Activated CD8-positive, alpha-beta memory T cell treated with anti-CD3 and anti-CD28 coated beads, Interleukin-2, amount 50 U/mL, for 48 hours (primary cell): ENCODE data around the gene C1R.
A peak's percentile ranks its signal among the peaks of the same experiment; 100 is the strongest.

Experiments
- DNase-seq: peaks from one replicate; pipeline ENCODE4 v3.0.0-alpha.2; 2020

The C1R gene

DNA sequence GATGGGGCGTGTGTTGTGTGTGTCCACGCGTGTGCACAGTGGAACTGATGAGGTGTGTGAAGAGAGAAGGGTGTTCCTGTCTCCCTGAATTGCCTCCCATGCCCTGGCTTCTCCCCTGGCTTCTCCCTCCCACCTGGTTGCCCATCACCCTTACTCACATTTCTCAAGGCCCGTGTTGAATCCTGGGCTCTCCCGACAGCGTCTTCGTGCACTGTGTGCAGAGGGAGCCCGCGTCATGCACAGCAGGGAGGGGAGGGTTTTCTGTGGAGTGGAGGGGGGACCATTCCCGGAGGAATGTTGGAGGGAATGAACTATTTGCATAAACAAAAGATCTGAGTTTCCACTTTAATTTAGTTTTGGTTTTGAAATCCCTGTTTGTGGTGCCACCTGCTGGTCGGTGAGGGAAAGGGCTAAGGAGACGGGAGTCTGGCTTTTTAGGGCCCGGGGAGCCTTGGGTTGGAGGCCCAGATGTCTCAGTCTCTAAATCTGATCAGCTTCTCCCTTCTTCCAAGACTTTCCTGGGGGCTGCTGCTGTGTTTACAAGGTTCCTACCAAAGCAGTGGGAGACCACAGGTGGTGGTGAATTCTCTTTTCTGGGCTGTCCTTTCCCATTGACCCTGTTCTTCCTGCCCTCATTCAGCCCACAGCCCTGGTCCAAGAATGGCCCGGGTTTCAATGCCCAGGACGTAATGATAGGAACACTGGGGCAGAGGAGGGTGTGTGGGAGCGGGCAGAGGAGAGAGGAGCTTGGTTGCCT is at the start of gene C1R:
TSS of gene C1R (minus strand) at position 217 of the 757 bp plus-strand sequence. CDS start at position 160, 57 bp downstream.
- DNase-seq, result peak; percentile 83

GRCh38 chr12:7141351-7142005 is 49.2 kb upstream of the C1R start:
- no peak for DNase-seq

GRCh38 chr12:7139200-7139599 is 47.0 kb upstream of the C1R start:
- DNase-seq, result no peak

DNA sequence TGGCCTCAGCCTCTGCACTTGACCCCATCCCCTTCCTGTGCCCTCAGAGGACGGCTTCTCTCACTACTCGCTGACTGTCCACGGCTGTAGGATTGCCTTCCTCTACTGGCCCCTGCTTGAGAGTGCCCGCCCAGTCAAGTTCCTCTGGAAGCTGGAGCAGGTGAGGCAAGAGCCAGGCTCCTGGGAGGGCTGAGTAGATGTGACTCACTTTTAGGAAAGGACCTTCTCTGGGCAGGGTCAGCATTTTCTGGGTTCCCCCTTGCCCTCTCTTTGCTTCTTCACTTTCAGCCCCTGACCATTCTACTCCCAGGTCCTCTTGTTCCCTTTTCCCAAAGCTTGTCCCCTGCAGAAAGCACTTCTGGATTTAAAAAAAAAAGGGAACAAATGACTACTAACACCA is 45.7 kb upstream of the C1R start:
- DNase-seq, result no peak

DNA sequence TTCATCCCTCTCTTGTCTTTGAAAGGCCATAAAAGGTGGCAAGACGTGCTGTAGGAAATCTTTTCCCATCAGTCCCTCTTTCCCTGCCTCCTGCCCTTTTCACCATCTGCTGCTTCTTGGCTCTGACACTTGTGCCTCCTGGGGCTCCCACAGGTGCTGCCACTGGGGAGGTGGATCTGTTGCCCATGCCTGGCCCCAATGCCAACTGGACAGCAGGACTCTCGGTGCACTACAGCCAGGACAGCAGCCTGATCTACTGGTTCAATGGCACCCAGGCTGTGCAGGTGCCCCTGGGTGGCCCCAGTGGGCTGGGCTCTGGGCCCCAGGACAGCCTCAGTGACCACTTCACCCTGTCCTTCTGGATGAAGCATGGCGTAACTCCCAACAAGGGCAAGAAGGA is 44.4 kb upstream of the C1R start:
- DNase-seq, result no peak

DNA sequence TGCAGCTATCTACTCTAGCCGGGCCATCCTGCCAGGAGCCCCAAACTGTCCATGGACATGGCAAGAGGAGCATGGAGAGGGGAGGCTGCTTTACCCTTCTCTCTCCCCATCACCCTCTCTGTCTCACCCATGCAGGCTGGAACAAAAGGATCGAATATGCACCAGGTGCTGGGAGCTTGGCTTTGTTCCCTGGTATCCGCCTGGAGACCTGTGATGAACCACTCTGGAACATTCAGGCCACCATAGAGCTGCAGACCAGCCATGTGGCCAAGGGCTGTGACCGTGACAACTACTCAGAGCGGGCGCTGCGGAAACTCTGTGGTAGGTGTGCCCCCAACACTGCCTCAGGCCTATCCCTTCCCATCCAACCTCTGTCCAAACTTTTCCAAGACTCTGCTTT is 43.8 kb upstream of the C1R start:
- no peak for DNase-seq

GRCh38 chr12:7134396-7135166 is 42.3 kb upstream of the C1R start:
- no peak for DNase-seq

GRCh38 chr12:7131502-7131866 is 39.2 kb upstream of the C1R start:
- peak; percentile 61 for DNase-seq

GRCh38 chr12:7130701-7131501 is 38.7 kb upstream of the C1R start:
- peak; percentile 75 for DNase-seq

DNA sequence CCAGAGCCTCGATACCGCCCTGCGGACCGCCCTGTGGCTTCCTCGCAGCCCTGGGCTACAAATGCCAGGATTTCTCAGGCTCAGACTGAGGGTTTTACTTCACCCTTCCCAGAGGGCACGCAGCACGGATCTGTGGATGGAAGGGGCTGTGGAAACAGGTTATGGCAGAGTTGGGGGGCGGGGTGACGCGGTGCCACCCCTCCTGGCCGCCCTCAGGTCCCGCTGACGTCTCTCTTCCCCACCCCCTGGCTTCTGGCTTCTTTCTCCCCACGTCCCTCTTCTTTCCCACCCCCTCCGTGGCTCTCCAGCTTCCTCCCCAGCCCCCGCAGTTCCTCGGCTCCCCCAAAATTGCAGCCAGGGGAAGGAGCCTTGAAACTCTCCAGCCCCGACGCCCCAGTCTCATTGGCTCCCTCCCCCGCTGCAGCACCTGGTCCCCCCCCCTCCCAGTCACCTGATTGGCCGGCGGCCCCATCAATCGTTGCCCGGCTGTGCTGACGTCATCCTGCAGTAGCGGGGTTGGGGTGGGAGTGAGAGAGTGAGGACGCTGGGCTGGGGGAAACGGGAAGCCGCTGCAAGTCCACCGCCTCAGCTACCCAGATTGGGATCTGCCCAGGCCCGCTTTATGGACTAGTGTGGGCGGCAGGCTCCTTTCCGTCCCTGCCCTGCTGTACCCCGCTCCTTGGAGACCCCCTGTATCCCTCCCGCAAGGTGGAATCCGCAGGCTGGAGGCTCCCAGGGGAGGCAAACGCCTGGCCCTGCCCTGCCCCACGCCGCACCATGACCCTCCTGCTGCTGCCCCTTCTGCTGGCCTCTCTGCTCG is 37.8 kb upstream of the C1R start, which contains the start of gene CLSTN3:
TSS of gene CLSTN3 (plus strand) at position 500 of the 820 bp plus-strand sequence. CDS start at position 778, 278 bp downstream.
- peak; percentile 91 for DNase-seq

GRCh38 chr12:7129287-7129871 is 37.1 kb upstream of the C1R start:
- no peak for DNase-seq

DNA sequence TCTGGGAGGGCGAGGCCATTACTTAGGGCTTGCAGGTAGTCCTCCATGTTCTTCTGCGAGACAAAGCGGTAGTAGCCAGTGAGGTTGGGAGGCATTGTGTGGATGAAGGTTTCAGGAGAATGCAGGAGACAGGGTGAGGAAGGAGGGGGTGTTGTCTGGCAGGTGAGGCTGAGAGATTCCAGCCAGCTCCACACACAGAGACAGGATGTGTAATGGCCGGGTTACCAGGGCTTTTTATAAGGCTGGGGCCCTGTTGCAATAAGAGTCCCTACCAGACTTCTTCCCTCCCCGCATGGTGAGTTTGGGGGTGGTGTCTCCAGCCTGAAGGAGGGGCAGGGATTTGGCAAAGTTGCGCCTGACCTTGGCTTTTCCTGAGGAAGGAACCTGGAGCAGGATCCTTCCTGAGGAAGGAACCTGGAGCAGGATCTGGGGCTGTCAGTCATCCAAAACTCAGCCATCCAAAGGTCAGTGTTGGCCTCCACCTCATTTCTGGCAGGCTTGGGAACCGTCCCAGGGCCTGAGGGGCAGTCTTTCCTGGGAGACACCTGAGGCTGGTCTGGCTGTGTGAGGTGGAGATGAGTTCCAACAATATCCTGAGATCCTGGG is 36.5 kb upstream of the C1R start, which contains the start of gene RBP5:
TSS of gene RBP5 (minus strand) at position 209 of the 606 bp plus-strand sequence. CDS start at position 95, 114 bp downstream.
- no peak for DNase-seq

DNA sequence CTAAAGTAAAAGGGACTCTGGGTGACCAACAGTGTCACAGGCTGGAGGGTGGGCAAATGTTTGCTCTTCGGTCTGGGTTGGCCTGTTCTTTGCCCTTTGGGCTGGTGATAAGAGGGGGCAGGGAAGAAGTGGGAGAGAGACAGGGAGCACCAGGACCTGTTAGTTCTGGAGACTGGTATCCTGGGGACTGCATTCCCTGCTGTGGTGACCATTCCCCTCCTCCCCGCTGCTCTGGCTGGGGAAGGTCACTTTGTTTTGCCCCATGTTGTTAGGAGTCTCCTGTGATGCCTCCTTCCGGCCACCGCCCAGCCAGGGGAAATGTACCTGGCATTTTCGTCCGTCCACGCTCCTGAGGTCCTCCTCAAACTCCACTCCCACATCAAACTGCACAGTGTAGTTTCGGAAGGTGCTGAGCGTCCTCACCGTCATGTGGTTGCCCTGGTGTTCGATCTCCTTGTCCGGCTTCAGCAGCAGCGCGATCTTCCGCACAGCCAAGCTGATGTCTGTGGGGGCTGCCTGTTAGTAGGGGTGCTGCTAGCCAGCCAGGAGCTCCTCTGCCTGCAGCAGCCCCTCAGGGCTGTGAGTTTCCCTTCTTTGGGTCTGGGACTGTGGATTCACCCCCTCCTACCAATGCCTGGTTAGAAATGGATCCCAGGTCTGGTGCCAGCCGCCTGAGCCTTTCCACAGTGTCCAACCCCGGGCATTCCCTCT is 35.8 kb upstream of the C1R start:
- no peak for DNase-seq

DNA sequence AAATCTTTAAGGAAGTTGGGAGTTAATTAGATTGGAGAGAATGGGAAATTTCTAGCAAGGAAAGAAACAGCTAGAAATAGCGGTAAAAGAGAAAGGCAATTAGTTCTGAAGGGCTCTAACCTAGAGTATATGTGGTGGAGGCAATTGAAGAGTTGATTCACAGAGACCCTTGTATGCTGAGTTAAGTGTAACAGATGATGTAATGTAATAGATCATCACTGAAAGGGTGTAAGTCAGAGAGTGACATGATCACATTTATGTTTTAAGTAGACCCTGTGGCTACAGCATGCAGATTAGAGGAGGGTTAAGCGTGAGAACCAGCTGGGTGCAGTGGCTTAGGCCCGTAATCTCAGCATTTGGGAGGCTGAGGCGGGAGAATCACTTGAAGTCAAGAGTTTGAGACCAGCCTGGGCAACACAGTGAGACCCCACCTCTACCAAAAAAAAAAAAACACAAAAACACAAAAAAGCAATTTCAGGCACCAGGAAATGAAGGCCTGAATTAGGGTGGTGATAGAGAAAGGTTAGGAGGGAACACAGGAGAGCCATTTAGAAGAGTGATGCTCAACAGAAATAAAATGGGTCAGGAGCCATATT is 33.5 kb upstream of the C1R start:
- DNase-seq, result no peak

- DNase-seq, result no peak
Observed at GRCh38 chr12:7123806-7124522, 31.7 kb upstream of the C1R start.

GRCh38 chr12:7122811-7123769 is 30.8 kb upstream of the C1R start:
- DNase-seq, result no peak

DNA sequence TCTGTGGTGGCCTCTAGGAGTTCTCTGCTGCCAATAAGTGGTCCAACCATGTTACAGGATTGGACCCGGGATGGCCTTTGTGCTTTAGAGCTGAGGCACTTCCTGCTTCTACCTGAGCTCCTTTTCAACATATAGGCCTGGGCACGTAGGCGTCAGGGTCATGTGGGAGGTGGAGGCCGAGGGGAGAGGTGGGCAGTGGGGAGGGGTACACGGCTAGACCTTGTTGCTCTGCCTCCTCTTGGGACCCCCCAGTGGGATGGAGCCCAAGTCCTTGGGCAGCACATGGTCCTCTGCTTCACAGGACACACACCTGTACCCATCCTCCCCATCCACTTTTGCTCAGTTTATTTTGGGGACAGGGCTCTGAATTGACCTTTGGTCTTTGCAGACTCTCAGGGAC is 29.1 kb upstream of the C1R start:
- no peak for DNase-seq

DNA sequence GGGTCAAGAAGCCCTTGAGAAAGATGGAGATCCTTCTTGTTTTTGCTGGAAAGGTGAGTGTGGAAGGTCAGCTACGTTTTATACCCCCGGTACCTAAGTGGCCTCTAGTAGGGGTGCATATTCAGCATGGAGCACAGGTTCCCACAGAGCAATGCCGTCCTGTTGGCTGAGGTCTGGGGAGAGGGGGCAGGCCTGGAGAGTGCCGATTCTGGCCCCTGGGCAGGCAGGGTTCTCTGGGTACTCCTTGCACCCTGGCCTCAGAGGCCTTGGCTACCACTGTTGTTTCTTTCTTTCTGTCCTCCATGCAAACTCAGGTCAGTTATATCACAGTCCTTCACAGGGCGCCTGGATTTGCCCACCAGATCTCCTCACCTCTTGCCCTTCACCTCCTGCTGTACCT is 27.9 kb upstream of the C1R start:
- no peak for DNase-seq
